A673 (cell line): Measurements from ENCODE around the gene HSPD1. TPM values are rescaled to one million over a fixed set of nuclear protein-coding genes. Genes with fewer than 3 reads are reported as not detected.

Experiments used
- BruUV-seq: library from RNA; stranded (reverse); fragments of 400-500 nt; replicated peaks from 2 replicates; lab custom pipeline; 2021; lab: Mats Ljungman, UMichigan
- CTCF ChIA-PET: fragments of 300-600 bp; sonication (Branson Sonifier 250); formaldehyde crosslinking; loops from one replicate; lab custom pipeline; 2022; ENCODE audit warnings: antibody characterized with exemption; lab: Charles Lee
- POLR2A ChIA-PET: fragments of 300-600 bp; sonication (Branson Sonifier 250); formaldehyde crosslinking; loops from one replicate; lab custom pipeline; 2022; ENCODE audit warnings: antibody characterized with exemption; ENCODE audit not compliant: low non-redundant PET; lab: Charles Lee
- DNase-seq: peaks from one replicate; pipeline ENCODE4 v3.0.0-alpha.2; 2015; ENCODE audit warnings: low spot score
- H3K27ac ChIP-seq: fragments of 200-600 bp; sonication (generic); 2 replicates; pipeline ENCODE4 v1.5.1; 2016; ENCODE audit warnings: mixed run types, low read depth, mild to moderate bottlenecking, mixed read lengths, antibody characterized with exemption, low read length; ENCODE audit not compliant: poor library complexity, severe bottlenecking
- H3K27me3 ChIP-seq: fragments of 200-600 bp; sonication (generic); replicated peaks from 2 replicates; pipeline ENCODE4 v1.6.1; 2017; ENCODE audit warnings: mixed run types, low read depth, mild to moderate bottlenecking, mixed read lengths, antibody characterized with exemption, low read length; ENCODE audit not compliant: insufficient read depth, poor library complexity
- H3K36me3 ChIP-seq: fragments of 200-600 bp; sonication (generic); 2 replicates; pipeline ENCODE4 v1.6.1; 2016; ENCODE audit warnings: mixed run types, mild to moderate bottlenecking, mixed read lengths, antibody characterized with exemption, low read length; ENCODE audit not compliant: insufficient read depth, poor library complexity, severe bottlenecking
- H3K4me1 ChIP-seq: fragments of 200-600 bp; sonication (generic); 2 replicates; pipeline ENCODE4 v1.6.1; 2017; ENCODE audit warnings: mixed run types, mild to moderate bottlenecking, mixed read lengths, antibody characterized with exemption, low read length; ENCODE audit not compliant: insufficient read depth, poor library complexity, severe bottlenecking
- H3K4me3 ChIP-seq: fragments of 200-600 bp; sonication (generic); 2 replicates; pipeline ENCODE4 v1.5.1; 2016; ENCODE audit warnings: low read depth, mixed run types, mild to moderate bottlenecking, mixed read lengths, low read length; ENCODE audit not compliant: poor library complexity, severe bottlenecking
- H3K9me3 ChIP-seq: fragments of 200-600 bp; sonication (generic); 2 replicates; pipeline ENCODE4 v1.6.1; 2016; ENCODE audit warnings: mixed run types, low read depth, mild to moderate bottlenecking, mixed read lengths, antibody characterized with exemption, low read length; ENCODE audit not compliant: poor library complexity, severe bottlenecking
- EZH2 ChIP-seq: fragments of 200-600 bp; sonication (generic); IDR thresholded peaks from 2 replicates; pipeline ENCODE4 v1.6.1; 2017; ENCODE audit warnings: borderline replicate concordance, low read depth, mild to moderate bottlenecking, mixed read lengths, antibody characterized with exemption, low read length; ENCODE audit not compliant: poor library complexity, severe bottlenecking
- intact Hi-C: fragments of 100-400 bp; cut with micrococcal nuclease; formaldehyde crosslinking; loops from one replicate; pipeline ENCODE4 v1.10.0; 2022; ENCODE audit not compliant: unreplicated experiment
- total RNA-seq: library from RNA; stranded (reverse); gene quantifications from 2 replicates; pipeline ENCODE4 v1.2.3, GENCODE V29; 2021
- TF ChIP-seq, protein P1 (sequence below): fragments of 300-800, 200-600 bp; sonication (generic); conservative IDR thresholded peaks from 2 replicates; pipeline ENCODE4 v1.5.1; 2017; ENCODE audit warnings: low read depth, mild to moderate bottlenecking, antibody characterized with exemption, low read length, moderate library complexity, mixed read lengths

The HSPD1 gene
- total RNA-seq, 1 experiment from 2014 or later: 812 TPM

DNA sequence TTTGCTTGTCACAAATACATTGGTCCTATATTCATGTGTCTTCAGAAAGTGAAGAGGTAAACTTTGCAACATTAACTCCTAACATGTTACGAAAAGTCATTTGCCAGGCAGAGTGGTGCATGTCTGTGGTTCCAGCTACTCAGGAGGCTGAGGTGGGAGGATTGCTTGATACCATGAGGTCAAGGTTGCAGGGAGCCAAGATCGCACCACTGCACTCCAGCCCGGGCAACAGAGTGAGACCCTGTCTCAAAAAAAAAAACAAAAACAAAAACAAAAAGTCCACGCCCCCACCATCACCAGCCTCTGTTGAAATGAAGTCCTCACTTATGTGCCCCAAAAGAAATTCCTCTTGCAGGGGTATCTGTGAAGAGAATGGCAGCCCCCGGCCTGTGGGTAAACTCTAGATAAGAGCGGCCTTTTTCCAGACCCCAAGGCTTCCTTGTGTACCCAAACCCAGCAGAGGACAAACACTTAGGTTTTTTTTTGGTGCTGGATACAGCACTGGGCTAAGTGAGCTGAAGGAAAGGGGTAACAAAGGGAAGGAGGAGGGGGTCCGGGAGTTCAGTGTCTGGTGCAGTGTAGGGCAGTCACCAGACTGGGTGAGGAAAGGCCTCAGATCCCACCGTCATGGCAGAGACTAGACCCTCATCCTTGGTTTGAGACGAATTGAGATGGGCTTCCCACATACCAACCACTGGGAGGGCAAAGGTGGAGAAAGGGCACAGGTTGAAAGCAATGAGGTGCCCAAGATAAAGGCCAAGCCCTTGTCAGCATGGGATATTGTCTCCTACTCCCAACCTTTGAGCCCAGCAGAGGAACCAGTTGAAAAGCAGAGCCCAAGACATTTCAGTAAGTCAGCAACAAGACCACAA lies 19.2 kb downstream of the HSPD1 start:
- intact Hi-C loops: no loop called here
- CTCF ChIA-PET: no interaction called here
- no peaks in the 10 kb centered on the region for H3K27me3 ChIP-seq
- TF ChIP-seq EZH2: no peak
- TF ChIP-seq, protein P1, sequence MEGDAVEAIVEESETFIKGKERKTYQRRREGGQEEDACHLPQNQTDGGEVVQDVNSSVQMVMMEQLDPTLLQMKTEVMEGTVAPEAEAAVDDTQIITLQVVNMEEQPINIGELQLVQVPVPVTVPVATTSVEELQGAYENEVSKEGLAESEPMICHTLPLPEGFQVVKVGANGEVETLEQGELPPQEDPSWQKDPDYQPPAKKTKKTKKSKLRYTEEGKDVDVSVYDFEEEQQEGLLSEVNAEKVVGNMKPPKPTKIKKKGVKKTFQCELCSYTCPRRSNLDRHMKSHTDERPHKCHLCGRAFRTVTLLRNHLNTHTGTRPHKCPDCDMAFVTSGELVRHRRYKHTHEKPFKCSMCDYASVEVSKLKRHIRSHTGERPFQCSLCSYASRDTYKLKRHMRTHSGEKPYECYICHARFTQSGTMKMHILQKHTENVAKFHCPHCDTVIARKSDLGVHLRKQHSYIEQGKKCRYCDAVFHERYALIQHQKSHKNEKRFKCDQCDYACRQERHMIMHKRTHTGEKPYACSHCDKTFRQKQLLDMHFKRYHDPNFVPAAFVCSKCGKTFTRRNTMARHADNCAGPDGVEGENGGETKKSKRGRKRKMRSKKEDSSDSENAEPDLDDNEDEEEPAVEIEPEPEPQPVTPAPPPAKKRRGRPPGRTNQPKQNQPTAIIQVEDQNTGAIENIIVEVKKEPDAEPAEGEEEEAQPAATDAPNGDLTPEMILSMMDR: no peak
- H3K4me3 ChIP-seq: no peak overlapping the region
- H3K27ac ChIP-seq: no peak overlapping the region
- peaks cover under 1% of the 10 kb centered on the region for H3K36me3 ChIP-seq
- no TSS peak for BruUV-seq
- POLR2A ChIA-PET: interaction anchor here (0.6 kb wide), 1 partner anchor 17 kb away, joined by 3 read pairs; no protein-coding TSS in a partner anchor
- no peak for DNase-seq
- no peaks in the 10 kb centered on the region for H3K4me1 ChIP-seq
- peaks cover 8% of the 10 kb centered on the region for H3K9me3 ChIP-seq

DNA sequence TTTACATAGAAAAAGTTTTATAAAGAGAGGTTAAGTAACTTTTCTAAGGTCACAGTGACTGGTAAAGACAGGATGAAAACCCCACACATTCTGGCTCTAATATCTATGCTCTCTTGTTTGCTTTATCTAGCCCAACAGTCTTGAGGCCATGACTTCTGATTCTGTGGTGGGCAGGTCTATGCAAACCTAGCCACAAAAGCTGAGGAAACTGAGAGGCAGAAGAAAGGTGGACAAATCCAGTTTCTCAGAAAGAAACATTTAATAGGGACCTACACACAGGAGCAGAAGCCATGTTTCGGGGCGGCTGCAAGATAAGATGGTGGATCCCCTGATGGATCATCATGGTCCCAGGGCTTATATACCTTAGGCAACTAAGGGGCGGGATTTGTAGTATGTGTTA lies 21.8 kb downstream of the HSPD1 start:
- TF ChIP-seq, protein P1: no peak
- TF ChIP-seq EZH2: no peak
- no TSS peak for BruUV-seq
- POLR2A ChIA-PET: no interaction called here

DNA sequence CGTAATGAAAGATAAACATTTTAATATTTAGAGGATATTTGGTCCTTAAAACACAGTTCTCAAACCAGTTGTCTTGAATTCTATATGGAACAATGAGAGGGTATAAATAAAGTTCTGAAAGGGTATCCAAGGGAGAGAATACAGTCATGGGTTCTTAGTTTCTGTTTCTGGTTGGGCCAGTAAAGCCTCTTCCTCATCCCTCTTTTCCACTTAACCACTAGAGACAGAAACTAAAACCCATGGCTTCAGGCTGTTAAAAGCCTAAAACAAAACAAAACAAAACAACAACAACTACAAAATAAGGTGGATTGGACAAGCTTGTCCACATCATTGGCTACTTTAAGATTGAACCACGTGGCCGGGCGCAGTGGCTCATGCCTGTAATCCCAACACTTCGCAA lies 27.5 kb downstream of the HSPD1 start:
- intact Hi-C loops: no loop called here
- DNase-seq: no peak
- H3K36me3 ChIP-seq: peaks cover 16% of the 10 kb centered on the region
- ChIA-PET CTCF (no interaction called here), POLR2A (no interaction called here)
- no peaks in the 10 kb centered on the region for H3K4me1 ChIP-seq
- BruUV-seq: no TSS peak
- H3K27me3 ChIP-seq: no peaks in the 10 kb centered on the region
- TF ChIP-seq, protein P1: no peak
- no peak for TF ChIP-seq EZH2
- H3K9me3 ChIP-seq: no peaks in the 10 kb centered on the region
- no peak overlapping the region for H3K4me3 ChIP-seq
- no peak overlapping the region for H3K27ac ChIP-seq

More for the DNA sequence above, 21.8 kb downstream of the HSPD1 start:
- H3K9me3 ChIP-seq: no peaks in the 10 kb centered on the region
- no peaks in the 10 kb centered on the region for H3K4me1 ChIP-seq
- no peak overlapping the region for H3K4me3 ChIP-seq
- H3K27me3 ChIP-seq: no peaks in the 10 kb centered on the region
- CTCF ChIA-PET: no interaction called here
- H3K27ac ChIP-seq: no peak overlapping the region
- intact Hi-C loops: no loop called here
- no peak for DNase-seq
- peaks cover 14% of the 10 kb centered on the region for H3K36me3 ChIP-seq
